Esophagus muscularis mucosa (tissue), 4 donors: ENCODE measurements around the gene TSHZ3.

Experiments
- CTCF ChIP-seq, 3 experiments: fragments of 200-600 bp in 2 of 3; fragments of 450-650 bp in 1 of 3; sonication (generic) in 2 of 3; IDR thresholded peaks; one replicate each; pipeline ENCODE4 v1.5.1; 2017 to 2019; ENCODE audit warnings: antibody characterized with exemption in 3 of 3, mild to moderate bottlenecking in 2 of 3, moderate library complexity in 1 of 3
- EP300 ChIP-seq: sonication (generic); formaldehyde crosslinking; IDR thresholded peaks from one replicate; pipeline ENCODE4 v1.6.1; 2017; ENCODE audit warnings: antibody characterized with exemption
- POLR2A ChIP-seq: fragments of 450-650 bp; IDR thresholded peaks from one replicate; pipeline ENCODE4 v1.6.1; 2017; ENCODE audit warnings: antibody characterized with exemption, moderate library complexity, mild to moderate bottlenecking, low read depth
- POLR2AphosphoS5 ChIP-seq, 2 donors: sonication (generic); formaldehyde crosslinking; IDR thresholded peaks; one replicate each; pipeline ENCODE4 v1.6.1; 2017; ENCODE audit warnings: antibody characterized with exemption in 2 of 2

- TF ChIP-seq CTCF (IDR thresholded peaks at IDR 0.05) (no peak), POLR2AphosphoS5 (IDR thresholded peaks at IDR 0.05) (no peak), POLR2A (no peak), EP300 (no peak)
Measured at GRCh38 chr19:31307071-31307669, 42.1 kb downstream of the TSHZ3 start.
